Endothelial cell of umbilical vein (primary cell): ENCODE data around the gene RASA2. TPM values are rescaled to one million over a fixed set of nuclear protein-coding genes. Genes with fewer than 3 reads are reported as not detected.

Experiments used
- BruUV-seq: library from RNA; stranded (reverse); fragments of 400-500 nt; replicated peaks from 2 replicates; lab custom pipeline; 2021; lab: Mats Ljungman, UMichigan
- CTCF ChIA-PET: fragments of 300-600, 350-600 bp; sonication (Branson Sonifier 250); formaldehyde crosslinking; loops from one replicate; lab custom pipeline; 2021; ENCODE audit warnings: antibody characterized with exemption, inconsistent platforms; lab: Charles Lee
- POLR2A ChIA-PET: fragments of 300-600, 350-600 bp; sonication (Branson Sonifier 250); formaldehyde crosslinking; loops from one replicate; lab custom pipeline; 2021; ENCODE audit warnings: antibody characterized with exemption, inconsistent platforms; lab: Charles Lee
- DNase-seq: peaks from one replicate; pipeline ENCODE4 v3.0.0-alpha.2; 2011; ENCODE audit warnings: low read depth, low spot score
- FAIRE-seq: peaks from 2 replicates; lab custom pipeline; 2011; peaks lifted over from hg19 to GRCh38; lab: Jason Lieb, UNC
- H2AFZ ChIP-seq: 2 replicates; pipeline ENCODE4 v1.6.0; 2012; ENCODE audit warnings: low read depth, low read length, control low read depth, inconsistent platforms
- H3K27ac ChIP-seq: 2 replicates; pipeline ENCODE4 v1.5.1; 2011; ENCODE audit warnings: low read depth, mild to moderate bottlenecking, control low read depth, low read length, moderate library complexity; ENCODE audit not compliant: insufficient read depth
- H3K27me3 ChIP-seq, 2 experiments: 2 replicates each; pipeline versions ENCODE4 v1.6.0 to v1.6.1; 2011; ENCODE audit warnings: low read length in 2 of 2, mixed read lengths in 1 of 2; ENCODE audit not compliant: control insufficient read depth in 2 of 2, insufficient read depth in 2 of 2
- H3K36me3 ChIP-seq, 2 experiments: 2 replicates in 1 of 2; 3 replicates in 1 of 2; pipeline ENCODE4 v1.5.1; 2011; ENCODE audit warnings: low read length in 2 of 2, mild to moderate bottlenecking in 1 of 2, moderate library complexity in 1 of 2; ENCODE audit not compliant: control insufficient read depth in 2 of 2, insufficient read depth in 2 of 2; ENCODE audit errors: extremely low read depth in 1 of 2
- H3K4me1 ChIP-seq: 3 replicates; pipeline ENCODE4 v1.5.1; 2011; ENCODE audit warnings: mild to moderate bottlenecking, low read length; ENCODE audit not compliant: control insufficient read depth, insufficient read depth; ENCODE audit errors: extremely low read depth
- H3K4me2 ChIP-seq: 2 replicates; pipeline ENCODE4 v1.6.1; 2011; ENCODE audit warnings: low read length, control low read depth, mixed read lengths; ENCODE audit not compliant: insufficient read depth
- H3K4me3 ChIP-seq, 3 experiments: fragments of 200-600 bp in 1 of 3; sonication (generic), shearing (Covaris generic) in 1 of 3; replicated peaks in 1 of 3; 2 replicates each; pipeline ENCODE4 v1.5.1; 2011 to 2016; ENCODE audit warnings: control low read depth in 3 of 3, low read length in 3 of 3, mild to moderate bottlenecking in 2 of 3, inconsistent platforms in 1 of 3, low read depth in 1 of 3, moderate library complexity in 1 of 3; ENCODE audit not compliant: insufficient read depth in 1 of 3
- H3K79me2 ChIP-seq: 2 replicates; pipeline ENCODE4 v1.6.0; 2012; ENCODE audit warnings: low read length, inconsistent platforms; ENCODE audit not compliant: control insufficient read depth, insufficient read depth
- H3K9ac ChIP-seq: replicated peaks from 2 replicates; pipeline ENCODE3; 2011; ENCODE audit warnings: low read length, control low read depth; ENCODE audit not compliant: insufficient read depth; ENCODE audit errors: extremely low read depth
- H3K9me1 ChIP-seq: replicated peaks from 3 replicates; pipeline ENCODE4 v1.6.0; 2011; ENCODE audit warnings: mild to moderate bottlenecking, low read length; ENCODE audit not compliant: control insufficient read depth, insufficient read depth; ENCODE audit errors: extremely low read depth
- H3K9me3 ChIP-seq: replicated peaks from 2 replicates; pipeline ENCODE4 v1.5.1; 2012; ENCODE audit warnings: low read length, inconsistent platforms; ENCODE audit not compliant: control insufficient read depth, insufficient read depth
- H4K20me1 ChIP-seq: replicated peaks from 2 replicates; pipeline ENCODE3; 2011; ENCODE audit warnings: mild to moderate bottlenecking, low read length; ENCODE audit not compliant: control insufficient read depth, insufficient read depth; ENCODE audit errors: extremely low read depth
- CTCF ChIP-seq, 2 donors: IDR thresholded peaks; 1 replicate in 1 of 2; 2 replicates in 1 of 2; pipeline ENCODE4 v1.5.1; 2011; ENCODE audit warnings: low read length in 2 of 2, mild to moderate bottlenecking in 2 of 2, moderate library complexity in 2 of 2, control low read depth in 1 of 2, inconsistent platforms in 1 of 2, low read depth in 1 of 2; ENCODE audit not compliant: insufficient read depth in 1 of 2; ENCODE audit errors: extremely low read depth in 1 of 2
- EZH2 ChIP-seq: IDR thresholded peaks from 2 replicates; pipeline ENCODE4 v1.6.1; 2012; ENCODE audit warnings: borderline replicate concordance, low read depth, mild to moderate bottlenecking, moderate library complexity, low read length, inconsistent platforms; ENCODE audit not compliant: severe bottlenecking
- FOS ChIP-seq: IDR thresholded peaks from 2 replicates; pipeline ENCODE4 v1.6.1; 2011; ENCODE audit warnings: mild to moderate bottlenecking, low read length, moderate library complexity, borderline replicate concordance; ENCODE audit not compliant: insufficient read depth
- GATA2 ChIP-seq: IDR thresholded peaks from 2 replicates; pipeline ENCODE4 v1.7.0; 2011; ENCODE audit warnings: low read depth, mild to moderate bottlenecking, moderate library complexity, mixed read lengths, low read length; ENCODE audit not compliant: insufficient read length, insufficient read depth
- JUN ChIP-seq: IDR thresholded peaks from 2 replicates; pipeline ENCODE4 v1.6.1; 2011; ENCODE audit warnings: borderline replicate concordance, low read depth; ENCODE audit not compliant: insufficient read length, insufficient read depth
- MAX ChIP-seq: IDR thresholded peaks from 2 replicates; pipeline ENCODE4 v1.6.1; 2011; ENCODE audit not compliant: insufficient read depth, insufficient read length
- MYC ChIP-seq: IDR thresholded peaks from one replicate; pipeline ENCODE4 v1.6.1; 2011; ENCODE audit warnings: mild to moderate bottlenecking, low read depth, low read length
- POLR2A ChIP-seq: IDR thresholded peaks from 2 replicates; pipeline ENCODE4 v1.6.1; 2012; ENCODE audit warnings: low read depth, mild to moderate bottlenecking, control low read depth, low read length
- POLR2AphosphoS5 ChIP-seq: IDR thresholded peaks from 2 replicates; pipeline ENCODE4 v1.6.1; 2012; ENCODE audit warnings: low read depth, mild to moderate bottlenecking, control low read depth, low read length, moderate library complexity; ENCODE audit not compliant: insufficient read depth
- dilution Hi-C: fragments of 300-500 bp; cut with MboI; formaldehyde crosslinking; loops from one replicate; pipeline ENCODE4 v1.15.0; 2019; ENCODE audit warnings: low sequenced_read_pairs; ENCODE audit not compliant: extremely low pct_ligation_motif_present
- intact Hi-C: fragments of 100-400 bp; cut with micrococcal nuclease; formaldehyde crosslinking; loops from one replicate; pipeline ENCODE4 v1.10.0; 2022
- polyA plus RNA-seq, 4 experiments: library from polyadenylated mRNA; depleted of rRNA in 3 of 4; stranded (reverse) in 3 of 4; unstranded in 1 of 4; fragments of >200 nt; gene quantifications; 2 replicates each; pipeline versions ENCODE4 v1.2.1 to v1.2.3, GENCODE V29; 2011 to 2012; ENCODE audit warnings: missing spikeins in 1 of 4
- total RNA-seq: library from RNA; stranded (reverse); gene quantifications from 2 replicates; pipeline ENCODE4 v1.2.3, GENCODE V29; 2021

The RASA2 gene
- total and polyA plus RNA-seq, 2 donors (not counting 3 experiments of a cell fraction or from before 2014, with no cell fraction given): 3.1 to 20.2 TPM

GRCh38 chr3:141643391-141643790 is 156.6 kb downstream of the RASA2 start:
- Histone ChIP-seq H3K9ac (no peak overlapping the region), H3K4me3 (no peak overlapping the region), H3K4me1 (no peaks in the 10 kb centered on the region), H3K79me2 (no peaks in the 10 kb centered on the region), H3K9me3 (no peaks in the 10 kb centered on the region), H3K27ac (no peak overlapping the region), H2AFZ (no peak overlapping the region), H3K4me2 (no peak overlapping the region), H3K9me1 (no peaks in the 10 kb centered on the region), H3K36me3 (no peaks in the 10 kb centered on the region), H3K27me3 (no peaks in the 10 kb centered on the region), H4K20me1 (no peaks in the 10 kb centered on the region)
- POLR2A ChIA-PET: no interaction called here
- FAIRE-seq (no peak), DNase-seq (no peak)
- BruUV-seq: no TSS peak
- no peak for TF ChIP-seq GATA2
- no peak for TF ChIP-seq EZH2
- no peak for TF ChIP-seq CTCF (IDR thresholded peaks at IDR 0.05; ENCODE audit: extremely low read depth in 1 of 2, insufficient read depth in 1 of 2, low read depth in 1 of 2, low read length in 2 of 2)
- no peak for TF ChIP-seq MAX
- no peak for TF ChIP-seq MYC
- no peak for TF ChIP-seq FOS
- TF ChIP-seq POLR2A: no peak
- no peak for TF ChIP-seq POLR2AphosphoS5
- TF ChIP-seq JUN: no peak
- dilution Hi-C loops (no loop called here), intact Hi-C loops (loop anchor here (10.0 kb wide), 2 partner anchors 339 to 351 kb away; no protein-coding TSS in a partner anchor)
- CTCF ChIA-PET: interaction anchor here (0.7 kb wide), 1 partner anchor 49 kb away, joined by 3 read pairs; no protein-coding TSS in a partner anchor
